ENCODE data around the gene SCN3A. TPM values are rescaled to one million over a fixed set of nuclear protein-coding genes. Genes with fewer than 3 reads are reported as not detected.

SCN3A gene
- total RNA-seq, 2 experiments from 2014 or later: not detected

- CTCF ChIA-PET: no interaction called here
- Mint-ChIP-seq H3K27me3 (no peaks in the 10 kb centered on the region), H3K4me1 (no peaks in the 10 kb centered on the region), H3K9me3 (no peaks in the 10 kb centered on the region), H3K36me3 (ENCODE audit: low read depth) (no peaks in the 10 kb centered on the region), H3K4me3 (no peak overlapping the region), H3K27ac (no peak overlapping the region)
- POLR2A ChIA-PET: no interaction called here
- DNase-seq: no peak
These were observed 39.6 kb downstream of the SCN3A start for GRCh38 chr2:165164201-165164600.

- no peak overlapping the region for H3K27ac Mint-ChIP-seq
- no peak overlapping the region for H3K4me3 Mint-ChIP-seq
- DNase-seq: no peak
- no peaks in the 10 kb centered on the region for H3K27me3 Mint-ChIP-seq
- H3K9me3 Mint-ChIP-seq: no peaks in the 10 kb centered on the region
- POLR2A ChIA-PET: no interaction called here
- H3K36me3 Mint-ChIP-seq (ENCODE audit: low read depth): no peaks in the 10 kb centered on the region
- CTCF ChIA-PET: no interaction called here
- H3K4me1 Mint-ChIP-seq: no peaks in the 10 kb centered on the region
These were observed 40.1 kb downstream of the SCN3A start for GRCh38 chr2:165163761-165164160.

DNA sequence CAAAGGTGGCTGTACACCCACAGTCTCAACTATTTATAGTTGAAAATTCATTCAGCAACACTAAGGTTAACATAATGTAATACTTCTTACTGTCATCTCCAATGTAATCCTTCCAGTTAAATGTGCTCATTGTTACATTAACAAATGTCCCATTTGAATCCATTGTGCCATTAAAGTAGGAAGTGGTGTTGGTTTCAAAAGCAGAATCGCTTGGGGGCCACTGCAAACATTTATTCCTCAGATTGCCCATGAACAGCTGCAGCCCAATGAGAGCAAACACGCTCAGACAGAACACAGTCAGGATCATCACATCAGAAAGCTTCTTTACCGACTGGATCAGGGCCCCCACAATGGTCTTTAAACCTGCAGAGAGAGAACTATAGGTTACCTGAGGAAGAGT is 41.4 kb downstream of the SCN3A start:
- H3K9me3 Mint-ChIP-seq: no peaks in the 10 kb centered on the region
- CTCF ChIA-PET: no interaction called here
- POLR2A ChIA-PET: no interaction called here
- H3K27me3 Mint-ChIP-seq: no peaks in the 10 kb centered on the region
- no peaks in the 10 kb centered on the region for H3K36me3 Mint-ChIP-seq (ENCODE audit: low read depth)
- H3K4me3 Mint-ChIP-seq: no peak overlapping the region
- H3K27ac Mint-ChIP-seq: no peak overlapping the region
- no peak for DNase-seq
- no peaks in the 10 kb centered on the region for H3K4me1 Mint-ChIP-seq

- H3K36me3 Mint-ChIP-seq (ENCODE audit: low read depth): no peaks in the 10 kb centered on the region
- H3K4me3 Mint-ChIP-seq: no peak overlapping the region
- DNase-seq: no peak
- no peaks in the 10 kb centered on the region for H3K4me1 Mint-ChIP-seq
- no peaks in the 10 kb centered on the region for H3K27me3 Mint-ChIP-seq
- POLR2A ChIA-PET: no interaction called here
- CTCF ChIA-PET: no interaction called here
- no peaks in the 10 kb centered on the region for H3K9me3 Mint-ChIP-seq
- H3K27ac Mint-ChIP-seq: no peak overlapping the region
These were observed 42.3 kb downstream of the SCN3A start for GRCh38 chr2:165161510-165161909.

GRCh38 chr2:165157160-165157559 is 46.7 kb downstream of the SCN3A start:
- CTCF ChIA-PET: no interaction called here
- no peaks in the 10 kb centered on the region for H3K4me1 Mint-ChIP-seq
- no peak overlapping the region for H3K27ac Mint-ChIP-seq

DNA sequence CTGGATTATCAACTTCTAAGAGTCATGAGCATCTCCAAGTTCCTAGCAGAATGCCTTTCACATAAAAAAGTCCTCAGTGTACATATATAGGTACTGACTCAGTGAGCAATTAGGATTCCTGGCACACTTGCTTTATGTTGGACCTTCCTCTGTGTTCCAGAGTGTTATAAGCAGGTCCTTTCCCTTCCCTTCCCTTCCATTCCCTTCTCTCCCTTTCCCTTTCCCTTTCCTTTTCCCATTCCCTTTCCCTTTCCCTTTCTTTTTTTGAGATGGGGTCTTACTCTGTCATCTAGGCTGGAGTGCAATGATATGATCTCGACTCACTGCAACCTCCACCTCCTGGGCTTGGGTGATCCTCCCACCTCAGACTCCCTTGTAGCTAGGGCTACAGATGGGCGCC is 48.7 kb downstream of the SCN3A start:
- no peak for DNase-seq
- Mint-ChIP-seq H3K27me3 (no peaks in the 10 kb centered on the region), H3K27ac (no peak overlapping the region), H3K4me3 (no peak overlapping the region), H3K4me1 (no peaks in the 10 kb centered on the region), H3K9me3 (no peaks in the 10 kb centered on the region), H3K36me3 (ENCODE audit: low read depth) (no peaks in the 10 kb centered on the region)
- POLR2A ChIA-PET: no interaction called here
- CTCF ChIA-PET: no interaction called here

More at GRCh38 chr2:165157160-165157559, 46.7 kb downstream of the SCN3A start:
- POLR2A ChIA-PET: no interaction called here
- Mint-ChIP-seq H3K9me3 (no peaks in the 10 kb centered on the region), H3K4me3 (no peak overlapping the region), H3K36me3 (ENCODE audit: low read depth) (no peaks in the 10 kb centered on the region), H3K27me3 (no peaks in the 10 kb centered on the region)
- DNase-seq: no peak

DNA sequence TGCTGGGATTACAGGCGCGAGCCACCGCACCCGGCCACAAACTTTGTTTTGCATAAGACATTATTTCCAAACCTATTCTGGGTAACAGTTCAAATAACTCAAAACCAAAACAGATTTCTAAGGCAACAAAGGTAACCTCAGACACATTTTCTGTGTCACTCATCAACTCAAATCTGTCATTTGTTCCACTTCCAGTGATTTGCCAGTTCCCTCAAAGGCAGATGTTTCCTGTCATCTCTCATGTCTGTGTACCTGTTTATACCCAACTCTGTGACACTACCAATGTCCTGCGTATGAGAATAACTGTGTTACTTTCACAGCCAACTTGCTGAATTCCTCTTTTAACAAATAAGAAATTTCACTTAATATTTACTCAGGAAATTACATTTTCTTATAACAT is 54.4 kb downstream of the SCN3A start:
- no peaks in the 10 kb centered on the region for H3K27me3 Mint-ChIP-seq
- CTCF ChIA-PET: no interaction called here
- no peaks in the 10 kb centered on the region for H3K4me1 Mint-ChIP-seq
- H3K36me3 Mint-ChIP-seq (ENCODE audit: low read depth): no peaks in the 10 kb centered on the region
- no peak overlapping the region for H3K4me3 Mint-ChIP-seq
- POLR2A ChIA-PET: no interaction called here
- H3K27ac Mint-ChIP-seq: no peak overlapping the region
- no peak for DNase-seq
- no peaks in the 10 kb centered on the region for H3K9me3 Mint-ChIP-seq

GRCh38 chr2:165147186-165148045 is 56.4 kb downstream of the SCN3A start:
- ChIA-PET POLR2A (interaction anchor here (0.6 kb wide), 1 partner anchor 52 kb away, joined by 11 read pairs; no protein-coding TSS in a partner anchor), CTCF (no interaction called here)
- Mint-ChIP-seq H3K4me1 (no peaks in the 10 kb centered on the region), H3K4me3 (no peak overlapping the region), H3K27me3 (no peaks in the 10 kb centered on the region), H3K27ac (no peak overlapping the region), H3K36me3 (ENCODE audit: low read depth) (no peaks in the 10 kb centered on the region), H3K9me3 (no peaks in the 10 kb centered on the region)
- DNase-seq: no peak

- no peaks in the 10 kb centered on the region for H3K9me3 Mint-ChIP-seq
- CTCF ChIA-PET: no interaction called here
- POLR2A ChIA-PET: no interaction called here
- H3K36me3 Mint-ChIP-seq (ENCODE audit: low read depth): no peaks in the 10 kb centered on the region
- H3K27ac Mint-ChIP-seq: no peak overlapping the region
- DNase-seq: no peak
- no peaks in the 10 kb centered on the region for H3K27me3 Mint-ChIP-seq
- H3K4me3 Mint-ChIP-seq: no peak overlapping the region
- H3K4me1 Mint-ChIP-seq: no peaks in the 10 kb centered on the region
These were observed 59.5 kb downstream of the SCN3A start for GRCh38 chr2:165144315-165144714.

- no peak overlapping the region for H3K4me3 Mint-ChIP-seq
- DNase-seq: no peak
- ChIA-PET POLR2A (no interaction called here), CTCF (no interaction called here)
- no peaks in the 10 kb centered on the region for H3K36me3 Mint-ChIP-seq (ENCODE audit: low read depth)
- H3K9me3 Mint-ChIP-seq: no peaks in the 10 kb centered on the region
- no peak overlapping the region for H3K27ac Mint-ChIP-seq
- no peaks in the 10 kb centered on the region for H3K27me3 Mint-ChIP-seq
- no peaks in the 10 kb centered on the region for H3K4me1 Mint-ChIP-seq
These were observed 62.1 kb downstream of the SCN3A start for GRCh38 chr2:165141601-165142354.

GRCh38 chr2:165126244-165126643 is 77.6 kb downstream of the SCN3A start:
- Mint-ChIP-seq H3K27ac (no peak overlapping the region), H3K36me3 (ENCODE audit: low read depth) (no peaks in the 10 kb centered on the region), H3K9me3 (no peaks in the 10 kb centered on the region), H3K4me1 (no peaks in the 10 kb centered on the region), H3K4me3 (no peak overlapping the region), H3K27me3 (no peaks in the 10 kb centered on the region)
- CTCF ChIA-PET: no interaction called here
- POLR2A ChIA-PET: no interaction called here
- DNase-seq: no peak

DNA sequence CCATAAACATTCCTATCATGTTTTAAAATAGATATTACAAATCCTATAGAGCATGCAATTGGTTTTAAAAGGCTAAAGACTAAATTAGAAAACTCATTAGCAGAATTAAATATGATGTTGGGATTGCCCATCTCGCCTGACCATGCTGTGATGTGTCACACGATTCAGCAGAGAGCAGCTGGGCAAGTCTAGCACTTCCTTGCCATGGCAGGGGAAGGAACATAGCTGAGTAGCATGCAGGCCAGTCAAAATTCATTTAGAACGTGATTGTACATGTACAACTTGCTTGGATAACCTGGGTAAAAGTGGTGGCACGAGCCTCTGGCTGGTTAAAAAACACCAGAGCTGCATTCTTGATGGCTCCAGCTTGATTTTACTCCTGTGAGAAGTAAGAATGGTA is 81.3 kb downstream of the SCN3A start:
- no peak for DNase-seq
- Mint-ChIP-seq H3K27ac (no peak overlapping the region), H3K36me3 (ENCODE audit: low read depth) (no peaks in the 10 kb centered on the region), H3K9me3 (no peaks in the 10 kb centered on the region), H3K27me3 (no peaks in the 10 kb centered on the region), H3K4me3 (no peak overlapping the region), H3K4me1 (no peaks in the 10 kb centered on the region)
- CTCF ChIA-PET: no interaction called here
- POLR2A ChIA-PET: no interaction called here

- Mint-ChIP-seq H3K36me3 (ENCODE audit: low read depth) (no peaks in the 10 kb centered on the region), H3K27me3 (no peaks in the 10 kb centered on the region)
- CTCF ChIA-PET: no interaction called here
These were observed 82.9 kb downstream of the SCN3A start for GRCh38 chr2:165120740-165121467.

More at GRCh38 chr2:165120740-165121467, 82.9 kb downstream of the SCN3A start:
- Mint-ChIP-seq H3K9me3 (no peaks in the 10 kb centered on the region), H3K27ac (no peak overlapping the region), H3K4me1 (no peaks in the 10 kb centered on the region), H3K4me3 (no peak overlapping the region)
- POLR2A ChIA-PET: no interaction called here
- no peak for DNase-seq

Measured in activated CD4-positive, alpha-beta T cell treated with anti-CD3 and anti-CD28 coated beads, Interleukin-2, amount 10 ng/mL, durations not matched to agents 7 days and 5 days (primary cell).